ENCODE results near the gene PIGC.

The PIGC gene

DNA sequence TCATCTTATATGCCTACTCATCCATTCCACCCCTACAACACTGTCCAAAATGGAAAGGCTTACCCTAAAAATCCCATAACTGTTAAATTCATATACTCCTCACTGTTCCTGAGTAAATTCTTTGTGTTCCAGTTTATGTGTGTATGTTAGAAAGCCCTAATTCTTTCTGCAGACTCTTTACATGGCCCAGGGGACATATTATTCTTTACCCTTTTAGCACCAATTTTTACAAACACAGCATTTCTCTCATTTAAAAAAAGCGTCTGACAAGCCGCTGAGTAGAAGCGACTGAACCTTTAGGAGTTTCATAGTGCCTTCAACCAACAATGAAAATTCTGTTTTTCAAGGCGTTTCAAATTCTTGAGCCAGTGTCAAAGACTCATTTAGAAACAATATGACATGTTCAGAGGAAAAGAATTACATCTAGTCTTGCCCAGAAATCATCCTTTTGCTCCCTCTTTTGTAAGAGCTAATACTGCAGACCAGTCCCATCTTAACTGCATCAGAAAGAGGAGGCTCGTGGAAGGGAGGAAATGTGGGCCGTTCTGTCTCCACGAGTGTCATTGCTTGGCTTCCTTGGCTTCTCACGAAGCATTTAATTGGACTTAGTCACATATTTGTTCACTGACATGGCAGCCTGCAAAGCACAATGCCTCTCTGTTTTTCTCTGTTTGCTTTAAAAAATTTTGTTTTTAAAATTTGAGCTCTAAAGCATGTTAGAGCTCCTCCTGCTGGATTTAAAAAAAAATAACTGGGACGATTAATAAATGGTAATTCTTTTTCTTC, 44.7 kb downstream of the PIGC start:
- DNase-seq (ENCODE audit: low read depth) = no peak

DNA sequence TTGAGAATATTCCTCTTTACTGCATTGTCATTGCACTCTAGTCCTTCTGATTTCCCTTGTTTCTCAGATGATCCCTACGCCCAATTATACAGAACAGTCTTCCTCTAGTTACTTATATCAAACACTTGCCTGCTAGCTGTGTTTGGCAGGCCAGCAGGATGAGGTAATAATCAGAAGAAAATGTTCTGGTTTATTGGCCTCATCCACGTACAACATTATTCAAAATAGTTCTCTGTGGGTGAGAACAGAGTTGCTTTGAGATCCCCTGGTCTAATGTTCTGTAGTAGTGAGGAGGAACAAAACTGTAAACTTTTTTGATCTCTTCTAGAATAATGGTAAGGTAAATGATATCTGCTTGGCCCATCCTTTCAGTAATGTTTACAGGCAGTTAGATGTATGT, 45.7 kb downstream of the PIGC start:
- no peak for DNase-seq (ENCODE audit: low read depth)

DNA sequence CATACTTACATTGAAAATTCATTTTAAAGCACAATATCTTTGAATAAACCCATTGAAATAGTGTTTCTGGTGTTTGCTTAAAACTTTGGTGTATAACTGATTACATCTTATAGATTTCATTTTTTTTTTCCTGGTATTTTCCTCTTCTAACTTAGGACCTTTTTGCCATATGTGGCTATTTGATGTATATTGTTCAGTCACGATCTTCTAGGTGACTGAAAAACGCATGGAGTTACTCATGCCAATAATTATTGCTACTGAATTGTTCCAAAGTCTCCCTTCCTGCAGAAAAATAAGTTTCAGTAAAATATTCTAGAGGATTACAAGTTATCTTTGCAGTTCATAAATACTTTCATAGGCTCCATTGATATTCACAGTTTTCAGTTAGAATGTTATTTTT, 46.2 kb downstream of the PIGC start:
- DNase-seq (ENCODE audit: low read depth) = no peak

DNA sequence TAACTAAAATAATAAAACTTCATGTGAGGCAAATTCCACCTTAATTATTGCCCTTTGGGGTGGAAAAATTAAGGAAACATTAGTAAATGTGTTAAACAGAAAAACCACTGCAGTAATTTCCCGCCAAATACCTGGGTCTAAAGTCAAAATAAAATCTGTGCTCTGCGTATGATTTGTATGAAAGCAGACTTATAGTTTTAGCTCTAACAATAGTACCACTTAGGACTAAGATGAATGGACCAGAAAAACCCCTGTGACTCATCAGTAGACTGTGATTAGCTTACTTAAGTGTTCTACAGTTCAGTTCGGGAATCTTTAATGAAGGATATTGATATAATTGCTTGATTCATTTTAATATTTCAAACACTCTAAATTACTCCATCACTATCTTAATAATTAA, 46.6 kb downstream of the PIGC start:
- DNase-seq (ENCODE audit: low read depth) = no peak

DNA sequence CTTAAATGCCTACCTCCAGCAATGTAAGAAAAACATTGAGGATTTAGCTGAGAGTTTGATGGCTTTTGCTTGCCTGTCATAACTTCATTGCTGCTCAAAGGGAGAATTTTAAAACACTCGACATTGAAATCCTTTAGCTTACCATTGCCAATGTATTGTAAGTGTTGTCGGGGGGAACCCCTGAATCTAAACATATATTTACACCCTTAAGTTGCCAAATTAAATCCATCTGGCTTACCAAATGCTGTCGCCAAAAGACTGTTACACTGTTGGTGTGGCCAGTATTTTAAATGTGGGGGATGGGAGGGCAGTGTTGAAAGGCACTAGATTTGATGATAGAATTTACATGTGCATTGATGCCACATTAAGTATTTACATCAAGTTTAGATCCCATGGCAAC, 48.3 kb downstream of the PIGC start:
- no peak for DNase-seq (ENCODE audit: low read depth)

DNA sequence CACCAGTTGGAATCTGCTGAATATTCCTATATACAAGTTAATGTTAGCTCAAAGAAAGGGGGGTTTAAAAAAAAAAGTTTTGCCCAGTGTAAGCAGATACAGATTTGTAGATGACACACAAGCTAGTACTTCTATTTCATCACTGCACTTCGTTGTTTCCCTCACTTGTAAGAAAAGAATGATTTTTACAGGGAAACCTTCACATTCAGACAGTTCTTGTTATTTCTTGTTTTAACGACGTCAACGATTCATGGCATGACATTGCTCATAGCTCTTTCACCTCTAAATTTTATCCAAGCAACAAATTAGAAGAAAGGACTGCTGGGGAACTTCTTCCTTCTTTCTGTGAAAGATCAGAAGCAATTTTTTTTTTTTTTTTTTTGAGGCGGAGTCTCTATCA, 49.1 kb downstream of the PIGC start:
- DNase-seq (ENCODE audit: low read depth) = no peak

DNA sequence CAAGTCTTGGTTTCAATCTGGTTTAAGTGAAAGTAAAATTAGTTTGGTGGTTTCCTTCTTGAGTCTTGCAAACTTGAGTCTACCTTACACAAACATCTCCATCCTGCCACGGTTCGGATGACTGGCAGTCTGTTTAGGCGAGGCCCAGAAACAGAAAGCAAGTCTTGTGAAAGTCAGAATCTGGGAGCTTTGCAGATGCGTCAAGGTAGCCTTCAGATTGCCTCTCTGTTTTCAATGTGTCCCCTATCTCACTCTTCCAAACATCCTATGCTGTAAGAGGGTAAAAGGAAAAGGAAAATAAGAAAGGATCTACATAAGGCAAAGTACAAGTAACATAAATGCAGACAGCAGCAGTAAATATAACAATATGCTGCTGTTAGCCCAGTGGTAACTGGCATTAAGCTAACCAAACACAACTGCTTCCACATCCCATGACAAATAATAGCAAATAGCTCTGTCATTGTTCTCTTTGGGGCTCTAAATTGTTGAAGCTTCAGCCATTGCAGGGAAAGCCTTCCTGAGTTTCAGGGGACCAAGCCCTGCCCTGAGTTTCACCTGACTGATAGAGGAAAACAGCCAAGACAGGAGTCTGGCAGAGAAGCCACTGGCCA, 49.6 kb downstream of the PIGC start:
- DNase-seq (ENCODE audit: low read depth) = peak; percentile 40

DNA sequence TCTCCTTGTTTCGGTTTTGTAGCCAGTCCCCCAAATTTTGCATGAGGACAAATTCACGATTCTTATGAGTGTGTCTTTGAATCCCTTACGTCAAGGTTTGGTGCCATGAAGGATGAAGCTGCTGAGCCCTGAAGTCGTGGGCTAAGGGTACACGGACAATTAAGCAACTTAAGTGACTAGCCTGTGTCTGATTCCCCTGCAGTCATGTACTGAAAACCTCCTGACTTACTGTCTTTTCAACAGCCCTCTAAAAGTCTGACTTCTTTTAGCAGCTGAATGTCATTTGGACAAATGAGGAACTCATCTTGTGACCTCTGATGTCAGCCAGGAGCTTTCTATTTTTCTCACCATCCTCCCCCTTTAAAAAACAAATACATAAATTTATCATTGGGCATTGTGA, 50.5 kb downstream of the PIGC start:
- DNase-seq (ENCODE audit: low read depth) = no peak

DNA sequence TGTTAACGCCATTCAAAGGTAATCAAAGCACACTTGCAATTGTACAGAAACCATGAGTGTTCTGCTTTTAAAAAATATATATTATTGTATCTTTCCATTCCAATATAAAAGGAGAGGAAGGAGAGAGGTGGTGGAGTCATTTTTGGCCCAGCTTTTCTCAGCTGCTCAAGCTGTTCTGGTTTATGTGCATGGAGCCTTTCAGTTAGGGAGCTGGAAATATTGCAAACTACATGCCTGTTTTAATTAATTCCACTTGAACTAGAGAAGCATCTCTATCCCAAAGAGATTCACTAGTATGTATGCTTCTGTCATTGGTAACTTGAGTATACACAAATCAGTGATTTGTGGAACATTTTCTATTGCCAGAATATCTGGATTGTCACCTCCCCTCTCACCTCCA, 51.9 kb downstream of the PIGC start:
- DNase-seq (ENCODE audit: low read depth) = no peak
